Nephron (organoid): ENCODE data around the gene LGR5.

Experiments used
- H3K27ac Mint-ChIP-seq, 3 experiments: 2 replicates each; pipeline ENCODE4 v1.8.0; 2020; ENCODE audit warnings: mixed read lengths in 3 of 3, mild to moderate bottlenecking in 2 of 3, moderate library complexity in 1 of 3
- H3K27me3 Mint-ChIP-seq: 2 replicates; pipeline ENCODE4 v1.8.0; 2021; ENCODE audit warnings: low read depth, mild to moderate bottlenecking, moderate library complexity, mixed read lengths
- H3K36me3 Mint-ChIP-seq: 2 replicates; pipeline ENCODE4 v1.8.0; 2020; ENCODE audit warnings: low read depth, mixed read lengths
- H3K4me1 Mint-ChIP-seq: 2 replicates; pipeline ENCODE4 v1.8.0; 2020; ENCODE audit warnings: mixed read lengths
- H3K4me3 Mint-ChIP-seq, 3 experiments: 2 replicates each; pipeline ENCODE4 v1.8.0; 2020; ENCODE audit warnings: mild to moderate bottlenecking in 3 of 3, mixed read lengths in 3 of 3, moderate library complexity in 2 of 3
- H3K9me3 Mint-ChIP-seq: 2 replicates; pipeline ENCODE4 v1.8.0; 2020; ENCODE audit warnings: mixed read lengths
- CTCF ChIP-seq, 3 experiments: fragments of 200-600 bp; sonication (generic); IDR thresholded peaks; one replicate each; pipeline ENCODE4 v1.5.0; 2021; ENCODE audit warnings: antibody characterized with exemption in 3 of 3; ENCODE audit not compliant: unreplicated experiment in 3 of 3

The LGR5 gene

GRCh38 chr12:71587012-71587411 is 147.4 kb downstream of the LGR5 start:
- Mint-ChIP-seq H3K27ac (no peak overlapping the region), H3K27me3 (peaks cover 18% of the 10 kb centered on the region), H3K9me3 (no peaks in the 10 kb centered on the region), H3K4me3 (no peak overlapping the region), H3K36me3 (peaks cover 26% of the 10 kb centered on the region), H3K4me1 (no peaks in the 10 kb centered on the region)
- TF ChIP-seq CTCF (IDR thresholded peaks at IDR 0.05; ENCODE audit: unreplicated experiment in 3 of 3) = no peak

- peak overlapping the region in 1 of 3 experiments; percentile 47 for H3K27ac Mint-ChIP-seq
- no peaks in the 10 kb centered on the region for H3K9me3 Mint-ChIP-seq
- H3K4me1 Mint-ChIP-seq = no peaks in the 10 kb centered on the region
- no peak overlapping the region for H3K4me3 Mint-ChIP-seq
- H3K27me3 Mint-ChIP-seq = peaks cover 21% of the 10 kb centered on the region
- H3K36me3 Mint-ChIP-seq = peaks cover 11% of the 10 kb centered on the region
- no peak for TF ChIP-seq CTCF (IDR thresholded peaks at IDR 0.05; ENCODE audit: unreplicated experiment in 3 of 3)
Measured at GRCh38 chr12:71589478-71589881, 149.9 kb downstream of the LGR5 start.

DNA sequence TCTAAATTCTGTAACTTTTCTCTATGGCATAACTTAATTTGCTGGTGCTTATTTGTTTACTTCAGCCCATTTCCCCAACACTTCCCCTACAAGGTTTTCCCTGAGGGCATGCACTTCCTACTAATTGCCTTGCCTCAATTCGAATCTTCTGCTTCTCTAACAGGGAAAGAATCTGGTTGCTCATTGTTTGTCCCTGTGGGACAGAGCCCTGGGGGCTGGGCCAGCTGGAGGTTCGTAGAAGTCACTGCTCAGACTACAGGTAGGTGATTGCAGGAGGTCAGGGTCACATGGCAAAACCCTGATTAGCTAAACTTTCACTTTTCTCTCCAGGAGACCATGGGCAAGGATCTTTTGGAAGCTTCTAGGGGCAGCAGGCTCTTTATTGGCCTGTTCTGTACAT is 152.0 kb downstream of the LGR5 start:
- Mint-ChIP-seq H3K27me3 (peaks cover 19% of the 10 kb centered on the region), H3K4me1 (no peaks in the 10 kb centered on the region), H3K36me3 (peaks cover 6% of the 10 kb centered on the region), H3K9me3 (no peaks in the 10 kb centered on the region), H3K27ac (no peak overlapping the region), H3K4me3 (no peak overlapping the region)
- TF ChIP-seq CTCF (IDR thresholded peaks at IDR 0.05; ENCODE audit: unreplicated experiment in 3 of 3) = no peak

GRCh38 chr12:71592841-71593240 is 153.2 kb downstream of the LGR5 start:
- no peak for TF ChIP-seq CTCF (IDR thresholded peaks at IDR 0.05; ENCODE audit: unreplicated experiment in 3 of 3)
- H3K4me1 Mint-ChIP-seq = no peaks in the 10 kb centered on the region
- no peak overlapping the region for H3K4me3 Mint-ChIP-seq
- H3K27me3 Mint-ChIP-seq = peaks cover 19% of the 10 kb centered on the region
- no peaks in the 10 kb centered on the region for H3K9me3 Mint-ChIP-seq
- no peaks in the 10 kb centered on the region for H3K36me3 Mint-ChIP-seq
- H3K27ac Mint-ChIP-seq = no peak overlapping the region

GRCh38 chr12:71594214-71594948 is 154.8 kb downstream of the LGR5 start:
- H3K4me1 Mint-ChIP-seq = no peaks in the 10 kb centered on the region
- H3K9me3 Mint-ChIP-seq = no peaks in the 10 kb centered on the region
- H3K4me3 Mint-ChIP-seq = no peak overlapping the region
- H3K36me3 Mint-ChIP-seq = no peaks in the 10 kb centered on the region
- no peak for TF ChIP-seq CTCF (IDR thresholded peaks at IDR 0.05; ENCODE audit: unreplicated experiment in 3 of 3)
- peaks cover 19% of the 10 kb centered on the region for H3K27me3 Mint-ChIP-seq
- H3K27ac Mint-ChIP-seq = no peak overlapping the region

DNA sequence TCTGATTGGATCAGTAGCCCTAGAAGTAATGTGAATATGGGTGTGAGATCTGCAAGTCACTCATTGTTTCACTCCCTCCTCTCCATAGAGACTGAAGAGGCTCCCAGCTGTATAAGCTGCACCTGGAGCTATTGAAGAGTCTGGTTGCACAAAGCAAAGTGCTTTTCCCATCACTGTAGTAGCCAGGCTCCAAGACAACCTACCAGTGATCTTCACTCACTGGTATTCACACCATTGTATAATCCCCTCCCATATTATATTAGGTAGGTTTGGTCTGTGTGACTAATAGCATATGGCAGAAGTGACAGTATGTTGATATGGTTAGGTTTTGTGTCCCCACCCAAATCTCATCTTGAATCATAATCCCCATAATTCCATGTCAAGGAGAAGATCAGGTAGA is 159.6 kb downstream of the LGR5 start:
- Mint-ChIP-seq H3K9me3 (no peaks in the 10 kb centered on the region), H3K4me1 (no peaks in the 10 kb centered on the region), H3K27me3 (peaks cover 3% of the 10 kb centered on the region), H3K4me3 (no peak overlapping the region), H3K36me3 (no peaks in the 10 kb centered on the region), H3K27ac (no peak overlapping the region)
- TF ChIP-seq CTCF (IDR thresholded peaks at IDR 0.05; ENCODE audit: unreplicated experiment in 3 of 3) = no peak
